Kidney glomerular epithelial cell (primary cell): ENCODE data around the gene FAM76B.

ENCODE experiments used
- DNase-seq: peaks from one replicate; lab custom pipeline; 2025; lab: John Stamatoyannopoulos, UW

Gene FAM76B

DNA sequence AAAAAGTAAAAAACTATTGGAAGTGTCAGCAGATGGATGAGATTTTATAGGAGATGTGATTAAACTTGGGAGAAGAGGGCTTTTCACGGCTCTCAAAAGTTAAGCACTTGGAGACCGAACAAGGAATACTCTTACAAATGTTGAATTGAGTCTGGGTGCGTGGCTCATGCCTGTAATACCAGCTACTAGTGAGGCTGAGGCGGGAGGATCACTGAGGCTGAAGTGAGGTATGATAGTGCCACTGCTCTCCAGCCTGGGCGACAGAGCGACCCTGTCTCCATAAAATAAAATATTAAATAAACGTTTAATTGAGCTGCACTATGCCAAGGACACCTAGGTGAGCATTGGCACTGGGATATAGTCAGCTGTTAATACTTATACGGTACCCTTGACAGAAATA, 2.6 kb upstream of the FAM76B start:
- DNase-seq = no peak

DNA sequence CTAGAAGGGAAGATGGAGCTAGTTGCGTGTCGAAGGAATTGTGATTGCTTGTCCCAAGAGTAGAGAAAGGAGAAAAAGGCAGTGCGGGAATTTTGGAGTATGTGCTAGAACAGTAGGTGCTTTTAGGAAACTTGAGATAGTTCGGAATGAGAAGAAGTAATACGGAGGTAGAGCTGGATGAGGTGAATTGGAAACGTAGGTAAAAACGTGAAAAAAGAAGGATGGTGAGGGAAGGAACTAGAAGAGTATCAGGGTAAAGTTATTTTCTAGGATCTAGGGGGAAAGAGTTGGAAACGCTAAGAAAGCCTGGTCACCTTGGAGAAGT, 2.1 kb upstream of the FAM76B start:
- no peak for DNase-seq

DNA sequence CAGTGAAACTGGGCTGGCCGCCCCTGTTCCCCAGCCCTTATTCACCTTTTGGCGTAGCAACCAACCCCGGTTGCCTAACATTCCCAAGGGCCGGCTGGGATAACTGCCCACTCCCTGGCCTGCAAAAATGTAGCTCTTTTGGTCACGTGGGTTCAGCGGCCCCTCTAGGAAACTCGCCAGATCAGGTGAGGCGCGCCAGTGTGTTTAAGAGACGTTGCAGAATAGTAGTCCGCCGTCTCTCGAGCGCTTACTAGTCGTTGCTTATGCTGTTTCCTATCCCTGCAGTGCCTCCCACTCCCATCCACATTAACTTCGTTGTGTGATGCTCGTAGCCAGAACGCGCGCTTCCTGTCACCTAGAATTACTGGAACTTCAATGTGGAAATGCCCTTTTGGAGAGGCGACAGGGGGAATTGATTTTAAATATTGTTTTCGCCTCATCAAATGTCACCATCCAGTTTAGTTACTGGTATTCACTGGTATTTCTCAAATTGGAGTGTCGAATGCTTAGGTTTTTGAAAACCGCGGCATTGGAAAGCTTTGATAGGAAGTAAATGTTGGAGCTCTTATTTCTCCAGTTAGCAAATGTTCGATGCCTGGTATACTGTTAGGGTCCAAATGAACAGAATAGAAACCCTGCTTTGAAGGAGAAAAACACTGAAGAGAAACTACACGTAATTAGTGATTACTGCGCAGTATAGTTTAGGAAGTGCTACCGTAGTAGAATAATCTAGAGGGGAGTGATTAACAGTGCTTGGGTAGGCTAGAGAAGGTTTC, 1.5 kb upstream of the FAM76B start:
- peak; percentile 12 for DNase-seq

DNA sequence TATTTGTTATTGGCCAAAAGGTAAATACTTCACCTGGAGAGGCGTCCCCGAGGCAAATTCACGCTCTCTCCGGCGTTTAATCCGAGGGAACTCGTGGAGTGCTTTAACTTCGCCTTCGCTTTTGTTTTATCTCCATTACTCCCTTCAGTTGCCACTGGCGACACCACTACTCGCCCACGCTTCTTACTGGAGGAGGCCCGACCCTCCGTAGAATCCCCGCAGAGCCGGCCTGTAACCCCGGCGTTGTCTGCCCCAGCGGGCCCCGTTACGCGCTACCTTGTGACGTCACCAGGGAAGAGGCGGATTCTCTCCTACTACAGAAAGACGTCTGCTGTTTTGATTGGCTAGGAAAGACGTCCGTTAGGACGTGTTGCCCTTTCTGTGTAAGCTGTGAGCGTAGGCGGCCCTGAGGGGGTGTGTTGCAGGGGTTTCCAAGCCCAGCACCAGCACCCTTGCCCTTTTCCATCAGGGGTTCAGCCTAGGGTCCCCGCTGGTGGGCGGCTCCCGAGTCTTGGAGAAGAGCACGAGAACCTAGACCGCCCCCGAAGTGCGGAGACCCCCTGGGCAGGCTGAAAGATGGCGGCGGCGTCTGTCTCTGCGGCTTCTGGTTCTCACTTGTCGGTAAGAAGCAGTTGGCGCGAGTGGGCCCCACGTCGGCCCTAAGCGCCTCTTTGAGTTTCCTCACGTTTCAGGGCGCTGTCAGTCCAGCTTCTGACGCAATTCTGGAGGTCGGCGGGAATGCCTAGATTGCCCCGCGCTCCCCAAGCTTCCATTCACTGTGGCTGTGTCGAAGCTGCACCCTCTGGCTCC, 746 bp upstream of the FAM76B start, which contains the start of gene CEP57:
TSS of gene CEP57 (plus strand) at position 376 of the 810 bp plus-strand sequence. CDS start at position 577, 201 bp downstream.
- peak; percentile 89 for DNase-seq

DNA sequence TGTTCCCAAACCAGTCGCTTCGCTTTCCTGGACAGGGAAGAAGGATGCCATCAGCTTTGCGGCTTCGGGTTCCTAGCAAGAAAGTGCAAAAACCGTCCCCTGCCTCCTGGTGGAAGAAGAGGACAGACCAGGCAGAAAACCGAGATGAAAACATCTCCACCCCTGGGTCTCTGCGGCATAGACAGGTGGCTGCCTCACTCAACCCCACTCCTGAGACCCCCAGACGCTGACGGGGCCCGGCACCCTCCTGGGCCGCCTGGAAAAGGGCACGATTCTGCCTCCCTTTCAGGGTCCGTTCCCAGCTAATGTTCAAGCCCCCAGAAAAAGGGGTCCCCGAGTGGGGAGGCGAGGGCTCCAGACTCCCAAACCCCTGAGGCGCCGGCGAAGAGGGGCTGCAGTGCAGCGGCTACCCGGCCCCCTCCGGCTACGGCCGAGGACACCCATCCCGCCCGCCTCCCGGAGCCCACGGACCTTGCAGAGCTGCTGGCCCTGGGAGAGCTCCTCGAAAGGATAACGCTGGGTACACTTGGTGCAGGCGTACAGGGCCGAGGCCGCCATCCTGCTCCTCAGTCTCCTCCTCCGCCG, 569 bp downstream of the FAM76B start:
- DNase-seq = no peak

DNA sequence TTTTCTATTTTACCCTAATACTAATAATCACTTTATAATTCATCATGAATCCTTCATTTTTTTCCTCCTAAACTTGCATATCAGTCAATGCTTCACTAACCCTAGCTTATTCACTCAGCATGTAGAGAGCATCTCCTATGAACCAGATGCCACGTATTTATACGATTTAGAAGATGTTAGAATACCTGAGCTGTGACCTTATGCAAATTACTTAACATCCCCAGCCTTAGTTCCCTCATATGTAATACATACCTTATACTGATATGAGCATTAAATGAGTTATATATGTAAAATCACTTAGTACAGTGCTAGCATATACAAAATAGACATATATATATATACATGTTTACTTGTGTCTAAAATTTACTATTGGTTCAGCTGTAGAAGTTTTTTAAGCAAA, 9.0 kb downstream of the FAM76B start:
- DNase-seq = no peak

DNA sequence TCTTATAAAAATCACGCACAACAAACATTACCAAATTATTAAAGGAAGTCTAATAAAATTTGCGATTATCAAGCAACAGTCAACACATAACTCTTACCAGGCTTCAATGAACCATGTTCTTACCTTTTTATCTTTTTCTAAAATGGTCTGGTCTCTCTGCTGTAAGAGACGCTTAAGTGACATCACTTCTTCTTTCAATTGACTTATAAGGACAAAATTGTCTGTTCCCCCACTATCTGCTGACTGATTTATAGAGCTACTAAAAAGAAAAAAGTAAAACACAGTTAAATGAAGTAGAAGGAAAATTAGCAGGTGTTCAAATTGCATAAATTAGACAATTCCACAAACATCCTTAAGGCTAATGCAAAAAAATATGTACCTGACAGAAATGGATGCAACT, 10.9 kb downstream of the FAM76B start:
- DNase-seq = no peak

DNA sequence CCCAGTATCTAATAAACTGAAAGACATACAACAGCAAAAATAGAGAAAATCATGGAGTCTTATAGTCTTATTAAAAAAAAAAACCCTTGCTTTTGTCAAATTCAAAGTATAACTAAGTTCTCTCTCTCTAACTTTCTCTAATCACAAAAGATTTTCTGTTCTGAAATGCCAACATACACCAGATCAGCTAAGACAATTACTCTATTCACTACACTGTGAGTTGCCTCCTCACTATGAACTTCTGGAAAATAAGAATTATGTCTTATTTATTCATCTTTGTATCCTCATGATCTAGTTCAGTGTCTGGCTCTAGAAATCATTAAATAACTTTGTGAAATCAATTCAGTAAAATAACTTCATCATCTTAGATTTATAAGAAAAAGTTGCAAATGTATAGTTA, 12.7 kb downstream of the FAM76B start:
- no peak for DNase-seq

DNA sequence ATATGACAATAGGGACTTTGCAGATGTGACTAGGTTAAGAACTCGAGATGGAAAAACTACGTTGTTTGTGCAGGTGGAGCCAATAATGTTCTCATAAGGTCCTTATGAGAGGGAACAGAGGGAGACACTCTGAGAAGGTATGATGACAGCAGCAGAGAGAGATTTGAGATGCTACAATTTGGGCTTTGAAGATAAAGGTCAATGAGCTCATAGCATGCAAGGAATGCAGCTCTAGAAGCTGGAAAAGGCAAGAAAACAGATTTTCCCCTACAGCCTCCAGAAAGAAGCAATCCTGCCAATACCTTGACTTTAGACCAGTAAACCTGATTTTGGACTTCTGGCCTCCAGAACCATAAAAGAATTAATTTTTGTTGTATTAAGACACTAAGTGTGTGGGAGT, 21.1 kb downstream of the FAM76B start:
- DNase-seq = no peak

DNA sequence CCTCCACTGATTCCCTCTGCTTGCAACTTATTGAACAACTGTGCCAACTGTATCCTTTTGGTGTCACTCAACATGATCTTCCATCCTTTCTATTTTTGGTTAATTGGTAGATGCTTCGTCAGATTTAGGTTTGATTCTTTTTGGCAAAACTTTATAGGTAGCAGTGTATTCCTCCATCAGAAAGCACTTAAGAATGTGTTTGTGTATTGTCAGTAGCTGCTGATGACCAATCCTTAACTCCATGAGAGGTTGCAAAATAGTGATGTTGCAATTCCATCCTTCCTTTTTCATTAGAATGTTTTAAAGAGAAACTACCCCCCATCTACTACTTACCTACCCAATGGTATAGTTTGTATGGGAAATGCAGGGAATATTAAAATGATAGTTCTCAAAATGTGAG, 22.1 kb downstream of the FAM76B start:
- no peak for DNase-seq

DNA sequence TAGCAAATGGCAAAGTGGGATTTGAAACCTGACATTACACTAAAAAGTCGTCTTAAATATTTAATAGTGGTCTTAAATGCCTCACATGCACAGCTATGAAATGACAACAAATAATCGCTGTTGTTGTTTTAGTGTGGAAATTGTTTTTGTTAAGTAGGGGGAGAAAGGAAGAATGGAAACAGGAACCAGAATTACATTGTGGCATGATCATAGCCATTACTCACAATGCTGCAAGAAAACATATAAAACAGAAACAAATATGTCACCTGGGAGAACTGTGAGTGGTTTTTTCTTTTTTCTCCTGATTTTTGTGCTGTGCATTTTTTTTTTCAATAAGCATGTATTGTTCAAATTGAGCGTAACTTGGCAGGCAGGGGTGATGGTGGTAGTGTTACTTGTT, 22.9 kb downstream of the FAM76B start:
- no peak for DNase-seq

DNA sequence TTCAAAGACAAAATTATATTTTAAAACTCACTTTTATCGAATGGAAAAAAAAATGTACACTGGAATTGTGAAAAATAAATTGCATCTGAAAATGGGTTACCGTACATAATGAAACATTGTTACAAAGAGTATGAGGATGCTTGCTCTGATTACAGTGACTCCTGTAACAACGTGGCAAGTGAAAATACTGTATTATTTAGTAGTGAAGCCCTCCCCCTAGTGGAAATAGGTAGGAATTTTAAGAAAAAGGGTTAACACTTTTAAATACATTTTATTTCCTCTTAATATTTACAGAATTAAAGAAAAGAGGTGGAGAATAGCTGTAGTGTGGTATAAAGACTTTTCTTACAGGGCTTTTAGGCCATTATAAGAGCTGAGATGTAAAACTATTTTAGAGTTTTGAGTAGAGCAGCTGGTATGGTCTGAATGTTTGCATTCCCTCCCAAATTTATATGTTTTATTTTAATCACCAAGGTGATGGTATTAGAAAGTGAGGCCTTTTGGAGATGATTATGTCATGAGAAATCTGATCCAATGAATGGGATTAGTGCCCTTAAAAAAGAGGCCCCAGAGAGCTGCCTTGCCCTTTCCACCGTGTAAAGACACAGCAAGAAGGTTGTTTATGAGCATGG, 25.2 kb downstream of the FAM76B start:
- peak; percentile 16 for DNase-seq

DNA sequence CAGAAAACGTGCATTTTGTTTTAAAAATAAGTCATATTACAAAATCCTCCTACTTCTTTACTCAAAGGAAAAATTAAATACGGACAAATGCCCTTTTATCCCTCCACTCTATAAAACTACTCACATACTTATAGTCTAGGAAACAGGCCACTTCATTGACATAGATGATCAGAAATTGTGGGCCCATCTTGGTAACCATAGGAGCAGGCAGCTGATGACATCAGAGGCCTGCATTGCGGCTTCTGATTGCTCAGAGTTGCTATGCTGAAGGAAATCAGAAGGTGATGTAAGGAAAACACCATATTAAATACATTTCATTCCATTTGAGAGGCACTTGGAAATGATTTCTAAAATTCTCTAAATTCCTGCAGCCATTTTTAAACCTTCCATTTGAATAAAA, 27.0 kb downstream of the FAM76B start:
- no peak for DNase-seq

DNA sequence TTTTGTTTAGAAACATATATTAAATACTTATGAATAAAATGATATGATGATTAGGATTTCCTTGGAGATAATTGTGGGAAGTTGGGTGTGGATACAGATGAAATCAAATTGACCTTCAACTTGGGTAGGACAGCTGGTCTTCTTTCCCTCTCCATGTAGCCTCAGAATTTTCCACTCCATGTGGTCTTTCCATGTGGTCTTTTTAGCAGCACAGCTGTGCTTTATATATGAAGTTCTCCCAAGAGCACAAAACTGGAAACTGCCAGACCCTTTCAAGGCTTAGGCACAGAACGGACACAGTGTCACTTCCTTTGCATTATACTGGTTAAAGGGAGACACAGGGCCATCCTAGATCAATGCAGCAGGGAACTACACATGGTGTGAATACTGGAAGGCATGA, 28.6 kb downstream of the FAM76B start:
- DNase-seq = no peak

DNA sequence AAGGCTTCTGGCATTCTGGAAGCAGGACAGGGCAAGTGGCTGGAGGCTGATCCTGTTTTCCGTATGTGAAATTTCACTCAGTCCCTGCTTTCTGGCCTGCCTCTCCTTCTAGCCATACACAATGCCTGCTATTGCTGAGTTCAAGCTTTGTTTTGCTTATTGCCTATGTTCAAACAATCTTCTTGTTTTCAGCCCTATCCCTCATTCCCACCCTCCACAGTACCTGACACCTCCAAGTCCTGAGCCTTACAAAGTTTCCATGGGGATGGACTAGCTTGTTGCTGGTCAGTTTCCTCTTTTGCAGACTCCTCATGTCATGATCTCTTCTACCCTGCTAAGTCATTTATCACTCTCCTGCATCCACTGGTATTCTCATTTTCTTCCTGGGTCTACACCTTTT, 38.1 kb downstream of the FAM76B start:
- no peak for DNase-seq

DNA sequence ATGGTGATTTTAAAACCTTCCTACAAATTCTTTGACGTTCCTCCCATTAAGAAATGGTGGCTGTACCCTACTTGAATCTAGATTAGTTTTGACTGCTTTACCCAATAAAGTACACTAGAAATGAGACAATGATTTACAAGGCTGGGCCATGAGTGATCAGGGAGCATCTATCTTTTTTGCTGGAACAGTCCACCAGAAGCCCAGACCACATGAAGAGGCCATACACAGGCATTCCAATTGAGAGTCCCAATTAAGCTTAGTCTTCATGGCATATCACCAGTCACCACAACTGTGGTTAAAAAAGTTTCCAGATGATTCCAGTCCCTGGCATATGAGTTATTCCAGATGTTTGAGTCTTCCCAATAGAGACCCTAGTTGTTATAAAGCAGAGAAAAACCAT, 39.5 kb downstream of the FAM76B start:
- DNase-seq = no peak

DNA sequence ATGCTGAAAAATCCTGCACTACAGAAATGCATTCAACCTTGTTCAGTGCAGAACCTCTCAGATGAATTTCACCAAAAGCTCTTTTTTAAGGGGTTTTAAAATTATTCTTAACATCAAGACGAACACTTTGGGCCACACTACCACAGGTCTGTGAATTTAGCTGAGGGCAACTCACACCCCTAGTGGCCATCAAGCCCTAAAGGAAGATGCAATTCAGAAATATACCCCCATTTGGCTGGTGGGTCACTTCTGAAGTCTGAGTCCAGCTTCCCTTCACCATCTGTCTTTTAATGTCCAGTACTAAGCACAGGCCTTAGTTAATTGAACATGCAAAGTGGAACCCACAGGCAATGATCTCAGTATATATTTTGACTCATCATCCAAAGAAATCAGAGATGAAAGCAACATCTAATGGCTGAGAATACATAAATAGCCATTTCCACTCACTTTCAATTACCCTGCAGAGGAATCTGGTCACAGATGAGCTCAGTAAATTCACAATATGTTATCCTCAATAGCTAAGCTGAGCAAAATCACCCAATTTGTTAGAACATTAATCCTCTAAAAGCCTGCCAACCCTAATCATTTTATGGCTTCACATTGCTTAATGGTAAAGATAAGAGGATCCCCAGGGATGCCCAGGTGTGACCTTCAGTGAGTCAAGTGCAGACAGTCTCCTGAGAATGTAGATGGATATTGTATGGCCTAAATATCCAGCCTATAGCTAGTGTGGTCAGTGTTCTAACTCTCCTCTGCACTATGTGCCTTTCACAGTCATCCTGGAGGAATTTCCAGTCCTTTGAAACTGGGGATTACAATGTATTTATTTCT, 50.3 kb downstream of the FAM76B start:
- no peak for DNase-seq

DNA sequence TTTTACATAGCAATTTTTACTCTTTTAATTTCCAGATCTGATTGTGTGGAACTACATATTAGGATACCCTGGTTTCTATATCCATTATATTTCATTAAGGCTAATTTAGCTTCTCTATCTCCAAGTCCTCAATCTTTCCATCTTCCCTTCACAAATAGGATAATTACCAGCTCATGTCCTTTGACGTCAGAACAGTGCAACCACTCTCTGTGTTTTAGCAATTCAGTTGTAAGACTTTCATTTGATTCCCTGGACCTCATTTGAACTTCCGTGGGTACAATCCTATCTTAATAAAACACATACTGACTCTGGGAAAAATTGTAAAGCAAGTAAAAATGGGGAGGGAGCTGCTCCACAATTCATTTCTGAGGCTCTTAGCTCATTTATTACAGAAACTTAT, 52.8 kb downstream of the FAM76B start:
- DNase-seq = no peak

DNA sequence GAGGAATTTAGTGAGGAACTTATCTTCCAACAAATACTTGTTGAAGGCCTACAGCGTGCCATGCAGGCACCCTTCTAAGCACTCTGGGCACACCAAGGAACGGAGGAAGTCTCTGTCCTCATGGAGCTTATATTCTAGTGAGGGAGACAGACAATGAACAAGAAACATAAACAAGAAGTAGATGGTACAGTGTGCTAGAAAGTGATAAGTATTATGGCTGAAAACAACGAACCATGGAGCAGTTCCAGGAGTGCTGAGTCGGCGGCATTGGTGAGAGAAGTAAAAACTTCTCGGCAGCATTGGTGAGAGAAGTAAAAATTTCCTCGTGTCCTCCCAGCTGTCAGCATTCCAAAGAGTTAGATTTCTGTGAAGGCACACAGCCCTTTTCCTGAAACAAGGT, 53.2 kb downstream of the FAM76B start:
- DNase-seq = no peak

DNA sequence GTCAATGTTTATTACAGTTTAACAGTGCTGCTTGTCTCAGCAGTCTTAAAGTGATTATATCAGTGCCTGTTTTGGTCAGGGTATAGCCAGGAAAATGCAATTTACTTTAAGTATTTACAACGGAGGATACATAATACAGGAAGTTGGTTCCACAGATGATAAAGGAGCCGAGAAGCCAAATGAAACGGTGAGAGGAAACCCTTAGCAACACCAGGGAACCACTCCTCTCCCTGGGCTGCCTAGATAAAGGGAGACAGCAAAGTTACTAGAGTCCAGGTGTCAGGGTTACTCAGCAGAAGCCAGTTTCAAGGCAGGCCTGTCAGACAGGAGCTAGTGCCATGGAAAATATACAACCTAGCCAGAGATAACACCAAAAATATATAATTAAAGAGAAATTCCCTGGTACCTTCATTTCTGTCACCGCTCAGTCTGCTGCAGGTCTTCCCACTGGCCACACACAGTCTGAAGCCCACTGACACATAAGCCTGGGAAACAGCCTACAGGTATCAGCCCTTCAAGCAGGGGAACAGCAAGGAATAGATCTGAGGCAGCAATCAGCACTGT, 55.5 kb downstream of the FAM76B start:
- DNase-seq = no peak

DNA sequence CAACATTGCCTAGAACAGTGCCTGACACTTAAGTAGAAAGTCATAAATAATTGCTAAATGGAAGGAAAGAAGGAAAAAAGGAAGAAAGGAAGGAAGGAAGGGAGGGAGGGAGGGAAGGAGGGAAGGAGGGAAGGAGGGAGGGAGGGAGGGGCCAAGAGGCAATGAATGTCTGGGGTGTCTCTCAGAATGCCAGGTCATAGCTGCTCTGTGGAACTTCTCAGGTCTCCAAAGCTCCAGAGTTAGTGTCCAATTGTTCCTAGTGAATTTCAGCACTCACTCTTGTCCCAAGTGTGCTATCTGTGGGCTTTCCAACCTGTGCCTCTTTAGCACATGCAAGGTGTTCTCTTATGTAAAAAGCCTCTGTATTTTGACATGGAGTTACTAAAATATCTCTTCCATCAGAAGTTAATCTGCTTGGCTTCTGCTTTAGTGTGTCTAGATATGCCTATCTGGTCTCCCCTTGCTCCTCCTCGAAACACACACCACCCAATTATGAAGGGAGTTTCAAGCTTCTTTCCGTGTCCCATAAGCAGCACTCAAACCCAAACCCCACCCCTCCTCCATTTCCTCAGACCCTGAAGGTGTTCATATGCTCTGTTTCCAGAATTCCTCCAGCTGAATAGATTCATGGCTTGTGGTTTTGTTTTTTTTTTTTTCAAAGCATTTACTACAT, 56.5 kb downstream of the FAM76B start:
- DNase-seq = no peak
